Gastrocnemius medialis (tissue), 4 donors: ENCODE measurements around the gene TMEM229B.

ENCODE experiments used
- CTCF ChIP-seq, 5 experiments: fragments of 450-650 bp in 3 of 5; fragments of 200-600 bp in 2 of 5; sonication (generic) in 2 of 5; IDR thresholded peaks in 4 of 5; conservative IDR thresholded peaks in 1 of 5; 1 replicate in 4 of 5; 2 replicates in 1 of 5; pipeline ENCODE4 v1.5.1; 2016 to 2019; ENCODE audit warnings: antibody characterized with exemption in 5 of 5, mild to moderate bottlenecking in 3 of 5, moderate library complexity in 3 of 5
- POLR2A ChIP-seq, 2 donors: fragments of 450-650 bp; IDR thresholded peaks; one replicate each; pipeline ENCODE4 v1.6.1; 2017; ENCODE audit warnings: antibody characterized with exemption in 2 of 2, mild to moderate bottlenecking in 2 of 2, moderate library complexity in 2 of 2

- TF ChIP-seq CTCF (IDR thresholded peaks at IDR 0.05 in 4 of 5, conservative IDR thresholded peaks at IDR 0.05 in 1 of 5) (peak; percentile 60 to 79 (median 75)), POLR2A (IDR thresholded peaks at IDR 0.05) (no peak)
Observed at GRCh38 chr14:67526676-67527459, 38.3 kb upstream of the TMEM229B start.
